Head of caudate nucleus (tissue), 42 donors: ENCODE measurements around the gene RBBP5.

Experiments
- DNase-seq, 42 donors: peaks; one replicate each; pipeline versions ENCODE4 v3.0.0 to v3.0.0-alpha.2; 2020 to 2021; ENCODE audit warnings: mixed read lengths in 7 of 42
- intact Hi-C: fragments of 100-400 bp; cut with DNase I; formaldehyde crosslinking; loops from one replicate; pipeline ENCODE4 v1.15.0; 2022

RBBP5 gene

DNA sequence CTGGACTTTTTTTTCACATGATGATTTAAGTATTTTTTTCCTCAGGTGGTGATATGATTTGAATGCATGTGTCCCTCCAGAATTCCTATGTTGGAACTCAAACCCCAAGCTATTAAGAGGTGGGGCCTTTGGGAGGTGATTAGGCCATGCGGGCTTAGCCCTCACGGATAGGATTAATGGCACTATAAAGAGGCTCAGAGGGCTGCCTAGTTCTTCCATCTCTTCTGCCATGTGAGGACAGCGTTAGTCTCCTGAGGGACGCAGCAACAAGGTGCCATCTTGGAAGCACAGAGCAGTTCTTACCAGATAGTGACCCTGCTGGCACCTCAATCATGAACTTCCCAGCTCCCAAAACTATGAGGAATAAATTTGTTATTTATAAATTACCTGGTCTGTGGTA lies 18.3 kb upstream of the RBBP5 start:
- intact Hi-C loops = no loop called here
- DNase-seq = no peak

DNA sequence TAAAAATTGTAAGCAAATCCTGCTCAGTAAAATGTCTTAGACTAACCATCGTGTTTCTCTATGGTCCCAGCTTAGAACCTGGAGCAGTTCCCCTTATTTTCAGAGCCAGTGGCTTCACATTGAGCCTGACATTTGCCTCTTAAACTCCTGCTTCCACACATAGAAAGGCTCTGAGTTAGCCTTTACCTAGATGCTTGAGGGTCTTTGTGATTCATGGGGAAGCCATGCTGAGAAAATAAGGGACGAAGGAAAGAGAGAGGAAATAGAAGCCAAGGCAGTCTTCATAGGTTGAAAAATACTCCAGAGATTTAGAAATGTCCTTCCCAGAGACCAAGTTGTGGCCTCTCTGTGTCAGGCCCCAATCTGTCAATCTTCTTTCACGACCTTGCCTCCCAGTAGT lies 16.1 kb upstream of the RBBP5 start:
- intact Hi-C loops = no loop called here

DNA sequence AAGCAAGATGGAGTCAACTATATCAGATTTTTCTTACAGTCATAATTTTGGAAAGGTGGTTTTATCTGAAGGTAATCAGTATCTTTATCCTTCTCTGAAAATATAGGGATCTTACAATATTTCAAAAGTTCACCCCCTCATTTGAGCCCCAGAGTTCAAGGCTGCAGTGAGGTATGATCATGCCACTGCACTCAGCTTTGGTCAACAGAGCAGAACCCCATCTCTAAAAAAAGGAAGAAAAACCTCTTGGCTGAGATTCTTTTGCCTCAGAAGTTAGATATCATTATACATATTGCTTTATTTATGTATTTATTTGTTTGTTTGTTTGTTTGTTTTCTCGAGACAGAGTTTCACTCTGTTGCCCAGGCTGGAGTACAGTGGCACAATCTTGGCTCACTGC lies 11.5 kb upstream of the RBBP5 start:
- no peak for DNase-seq
- intact Hi-C loops = no loop called here

More for the DNA sequence above, 16.1 kb upstream of the RBBP5 start:
- no peak for DNase-seq

DNA sequence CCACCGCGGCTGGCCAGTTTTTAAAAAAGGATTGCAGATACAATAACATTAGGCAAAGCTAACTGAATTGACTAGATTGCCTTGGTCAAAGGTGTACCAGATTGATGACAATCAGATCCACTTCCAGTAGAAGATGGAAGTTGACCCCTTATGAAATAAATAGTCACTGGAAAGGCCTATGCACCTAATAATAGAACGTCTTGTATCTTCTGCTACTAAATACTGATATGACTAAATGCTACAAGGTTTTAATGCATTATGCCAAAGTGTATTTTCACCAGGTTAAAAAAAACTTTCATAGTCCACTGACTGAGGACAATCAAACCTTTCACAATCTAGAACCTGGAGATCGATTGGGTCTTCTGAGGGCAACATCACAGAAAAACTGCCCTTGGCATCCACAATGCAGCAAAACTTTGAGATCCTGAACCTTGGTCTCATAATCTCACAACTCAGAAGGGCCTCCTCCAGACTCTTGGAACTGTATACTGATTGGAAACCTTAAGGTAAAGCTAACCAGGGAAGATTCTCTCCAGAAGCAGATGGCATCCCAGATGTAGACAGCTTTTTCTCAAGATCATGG lies 7.8 kb upstream of the RBBP5 start:
- no peak for DNase-seq
- intact Hi-C loops = no loop called here

DNA sequence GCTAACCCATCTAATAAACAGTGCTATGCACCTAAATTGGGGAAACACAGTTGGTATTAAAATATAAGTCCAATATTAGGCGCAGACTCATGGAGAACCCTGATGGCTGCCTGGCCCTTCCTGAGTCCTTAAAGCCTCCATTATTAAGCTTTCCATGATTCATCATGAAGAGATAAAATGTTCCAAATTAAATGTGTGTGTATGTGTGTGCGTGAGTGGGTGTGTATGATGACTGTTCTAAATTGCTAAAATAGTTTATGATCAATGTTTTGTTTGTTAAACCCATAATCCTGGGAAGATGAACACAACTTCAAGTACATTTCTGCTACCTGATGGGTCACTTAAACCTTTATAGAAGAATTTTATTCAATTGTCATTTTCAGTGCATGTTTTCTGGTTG lies 6.3 kb upstream of the RBBP5 start:
- no peak for DNase-seq
- intact Hi-C loops = no loop called here

DNA sequence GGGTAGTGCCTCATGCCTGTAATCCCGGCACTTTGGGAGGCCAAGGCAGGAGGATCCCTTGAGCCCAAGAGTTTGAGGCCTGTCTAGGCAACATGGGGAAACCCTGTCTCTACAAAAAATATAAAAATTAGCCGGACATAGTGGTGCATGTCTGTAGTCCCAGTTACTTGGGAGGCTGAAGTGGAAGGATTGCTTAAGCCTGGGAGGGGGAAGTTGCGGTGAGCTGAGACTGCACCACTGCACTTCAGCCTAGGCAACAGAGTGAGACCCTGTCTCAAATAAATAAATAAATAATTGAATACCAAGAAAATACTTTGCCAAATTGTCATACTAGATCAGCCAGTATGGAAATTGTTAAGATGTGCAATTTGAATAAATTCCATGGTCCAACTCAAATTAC lies 5.9 kb upstream of the RBBP5 start:
- intact Hi-C loops = no loop called here

DNA sequence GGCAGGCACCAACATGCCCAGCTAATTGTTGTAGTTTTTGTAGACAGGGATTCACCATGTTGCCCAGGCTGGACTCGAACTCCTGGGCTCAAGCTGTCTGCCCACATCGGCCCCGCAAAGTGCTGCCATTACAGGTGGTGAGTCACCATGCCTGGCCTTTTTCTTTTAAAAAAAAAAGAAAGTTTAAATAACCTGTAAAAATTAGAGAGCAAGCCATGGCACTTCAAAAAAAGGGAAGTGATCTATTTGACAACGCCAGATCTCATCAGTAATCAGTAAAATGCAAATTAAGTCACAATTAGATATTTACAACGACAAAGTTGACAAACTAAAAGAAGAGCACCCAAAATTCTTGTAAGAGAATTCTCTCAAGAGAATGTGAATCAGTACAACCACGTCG lies 2.9 kb upstream of the RBBP5 start:
- no peak for DNase-seq
- intact Hi-C loops = loop anchor here (5.0 kb wide), 2 partner anchors 88 to 137 kb away; partner anchors contain the start of gene DSTYK

More for the DNA sequence above, 5.9 kb upstream of the RBBP5 start:
- DNase-seq = no peak

DNA sequence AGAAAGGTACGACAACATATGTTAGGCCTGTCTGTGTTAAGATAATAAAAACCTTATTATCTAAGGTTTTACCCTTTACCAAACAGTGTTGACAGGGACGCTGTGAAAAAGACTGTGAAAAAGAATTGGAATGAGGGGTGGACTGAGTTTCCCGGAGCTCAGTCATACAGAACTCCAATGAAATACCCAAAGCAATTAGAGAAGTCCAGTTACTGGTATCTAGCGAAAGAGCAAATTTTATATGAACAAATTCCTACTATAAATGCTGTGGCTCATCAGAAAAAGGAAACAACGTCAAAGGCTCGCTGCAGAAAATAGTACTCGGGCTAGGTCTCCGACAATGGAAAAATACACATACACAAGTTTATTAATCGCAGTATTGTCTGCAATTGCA lies 708 bp upstream of the RBBP5 start:
- intact Hi-C loops = loop anchor here (5.0 kb wide), 2 partner anchors 90 to 135 kb away; partner anchors contain the start of gene DSTYK
- DNase-seq = no peak

DNA sequence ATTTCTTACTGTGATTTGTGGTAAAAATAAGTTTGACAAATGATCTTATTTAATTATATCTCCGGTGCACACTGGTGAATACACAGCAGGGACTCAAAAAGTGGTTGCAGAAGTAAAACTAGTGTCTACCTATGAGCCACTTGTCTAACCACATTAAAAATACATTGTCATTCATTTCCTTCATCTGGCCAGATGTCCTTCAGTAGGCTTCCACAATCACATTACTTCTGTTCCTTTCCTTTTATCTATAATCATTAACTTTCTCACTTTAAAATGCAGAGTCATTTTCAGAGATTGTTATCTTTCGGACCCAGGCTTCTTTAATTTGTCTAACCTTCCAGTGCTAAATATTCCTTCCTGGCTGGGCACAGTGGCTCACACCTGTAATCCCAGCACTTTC lies 3.0 kb downstream of the RBBP5 start:
- intact Hi-C loops = no loop called here
- no peak for DNase-seq

DNA sequence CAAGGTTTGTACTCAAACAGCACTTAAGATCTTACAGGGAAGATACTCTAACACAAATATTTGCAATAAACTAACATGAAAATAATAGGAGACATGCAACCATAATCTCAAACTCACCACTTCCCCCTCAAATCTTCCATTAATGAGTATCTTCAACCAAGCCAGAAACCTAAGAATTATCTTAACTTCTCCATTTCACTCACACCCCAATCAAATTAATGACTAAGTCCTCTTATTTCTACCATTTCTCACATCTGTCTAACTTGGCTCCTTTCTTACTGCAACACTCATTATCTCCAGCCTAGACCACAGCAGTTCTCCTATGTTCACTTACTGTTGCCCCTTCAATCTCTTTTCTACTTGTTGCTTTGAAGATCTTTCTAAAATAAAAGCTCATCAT lies 10.4 kb downstream of the RBBP5 start:
- intact Hi-C loops = no loop called here
- no peak for DNase-seq

DNA sequence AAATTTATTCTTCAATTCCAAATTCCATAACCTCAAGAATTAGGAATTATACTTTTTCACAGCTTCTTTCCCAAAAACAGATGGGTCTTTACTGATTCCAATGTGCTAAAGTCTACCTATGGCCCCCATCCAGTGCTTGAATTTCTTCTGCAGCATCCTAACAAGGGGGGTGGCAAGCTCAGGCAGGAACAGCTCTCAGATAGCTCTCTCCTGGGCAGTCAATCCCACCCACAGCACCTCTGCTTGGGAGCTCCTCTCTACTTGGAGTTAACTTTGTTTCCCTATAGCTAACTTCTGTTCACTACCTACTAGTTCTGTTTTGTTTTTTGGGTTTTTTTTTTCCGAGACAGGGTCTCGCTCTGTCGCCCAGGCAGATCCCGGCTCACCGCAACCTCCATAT lies 12.1 kb downstream of the RBBP5 start:
- intact Hi-C loops = no loop called here
- peak in 1 of 42 donors; percentile 12 for DNase-seq

DNA sequence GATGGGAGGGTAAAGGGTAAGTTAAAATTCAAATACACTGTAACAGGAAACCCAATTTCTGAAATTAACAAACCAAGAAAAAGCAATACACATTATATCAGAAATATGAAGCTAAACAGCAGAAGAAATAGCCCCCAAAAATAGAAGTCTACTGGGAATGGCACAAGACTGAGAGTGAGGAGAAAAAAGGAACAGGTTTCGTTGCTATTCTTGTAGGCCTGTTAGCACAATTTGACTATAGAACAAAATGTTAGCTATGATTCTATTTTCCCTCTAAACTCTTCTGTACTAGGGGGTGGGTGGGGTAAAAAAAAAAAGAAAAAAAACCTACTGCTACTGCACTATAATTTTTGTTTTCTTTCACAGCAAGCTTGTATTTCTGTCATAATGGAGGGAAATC lies 12.5 kb downstream of the RBBP5 start:
- intact Hi-C loops = no loop called here

DNA sequence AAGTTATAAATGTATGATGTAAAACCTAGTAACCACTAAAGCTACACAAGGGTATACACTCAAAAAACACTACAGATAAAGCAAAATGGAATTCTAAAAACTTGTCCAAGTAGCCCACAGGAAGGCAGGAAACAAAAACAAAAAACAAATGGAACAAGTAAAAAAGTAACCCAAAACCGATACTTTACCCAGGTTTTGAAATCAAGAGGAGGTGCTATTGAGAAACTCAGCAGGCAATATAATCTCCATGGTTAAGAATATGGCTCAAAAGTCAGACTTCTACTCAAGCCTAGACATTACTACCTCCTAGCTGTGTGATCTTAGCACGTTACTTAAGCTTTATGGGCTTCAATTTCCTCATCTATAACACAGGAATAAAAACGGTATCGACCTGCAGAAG lies 13.3 kb downstream of the RBBP5 start:
- DNase-seq = no peak
- intact Hi-C loops = no loop called here

More for the DNA sequence above, 12.5 kb downstream of the RBBP5 start:
- peak in 1 of 42 donors; percentile 8 for DNase-seq

DNA sequence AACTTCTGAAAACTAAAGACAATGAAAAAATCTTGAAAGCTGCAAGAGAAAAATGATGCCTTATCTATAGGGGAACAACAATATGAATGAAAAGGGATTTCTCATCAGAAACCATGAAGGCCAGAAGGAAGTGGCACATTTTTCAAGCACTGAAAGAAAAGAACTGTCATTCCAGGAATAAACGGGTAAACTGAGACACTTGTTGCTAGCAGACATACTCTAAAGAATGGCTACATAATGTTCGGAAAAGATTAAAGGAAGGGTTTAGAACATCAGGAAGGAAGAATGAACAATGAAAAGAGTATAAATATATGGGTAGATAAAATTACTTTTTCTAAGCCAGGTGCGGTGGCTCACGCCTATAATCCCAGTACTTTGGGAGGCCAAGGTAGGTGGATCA lies 14.5 kb downstream of the RBBP5 start:
- intact Hi-C loops = no loop called here
- DNase-seq = no peak

DNA sequence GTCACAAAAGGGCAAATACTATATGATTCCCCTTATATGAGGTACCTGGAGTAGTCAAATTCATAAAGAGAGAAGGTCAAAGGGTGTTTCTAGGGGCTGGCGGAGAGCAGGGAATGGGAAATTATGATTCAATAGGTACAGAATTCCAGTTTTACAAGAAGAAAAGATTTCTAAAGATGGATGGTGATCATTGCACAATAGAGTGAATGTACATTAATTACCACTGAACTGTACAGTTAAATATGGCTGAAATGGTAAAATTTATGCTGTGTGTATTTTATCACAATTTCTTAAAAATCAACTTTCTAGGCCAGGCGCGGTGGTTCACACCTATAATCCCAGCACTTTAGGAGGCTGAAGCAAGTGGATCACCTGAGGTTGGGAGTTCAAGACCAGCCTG lies 19.4 kb downstream of the RBBP5 start:
- no peak for DNase-seq
- intact Hi-C loops = no loop called here

DNA sequence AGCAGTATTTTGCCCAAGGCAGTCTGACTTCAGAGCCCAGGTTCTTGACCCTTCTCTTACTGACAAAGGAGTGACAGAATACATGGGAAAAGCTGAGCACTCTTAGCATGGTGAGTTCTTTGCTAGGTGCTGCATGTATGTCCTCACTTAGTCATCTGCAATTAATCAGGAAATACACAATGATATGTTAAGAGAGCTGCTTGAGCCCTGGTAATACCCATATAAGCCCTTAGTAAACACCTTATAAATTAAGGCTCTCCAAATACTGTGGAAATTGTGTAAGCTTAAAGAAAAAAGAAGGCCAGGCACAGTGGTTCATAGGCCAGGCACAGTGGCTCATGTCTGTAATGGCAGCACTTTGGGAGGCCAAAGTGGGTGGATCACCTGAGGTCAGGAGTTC lies 23.5 kb downstream of the RBBP5 start:
- DNase-seq = no peak
- intact Hi-C loops = no loop called here

DNA sequence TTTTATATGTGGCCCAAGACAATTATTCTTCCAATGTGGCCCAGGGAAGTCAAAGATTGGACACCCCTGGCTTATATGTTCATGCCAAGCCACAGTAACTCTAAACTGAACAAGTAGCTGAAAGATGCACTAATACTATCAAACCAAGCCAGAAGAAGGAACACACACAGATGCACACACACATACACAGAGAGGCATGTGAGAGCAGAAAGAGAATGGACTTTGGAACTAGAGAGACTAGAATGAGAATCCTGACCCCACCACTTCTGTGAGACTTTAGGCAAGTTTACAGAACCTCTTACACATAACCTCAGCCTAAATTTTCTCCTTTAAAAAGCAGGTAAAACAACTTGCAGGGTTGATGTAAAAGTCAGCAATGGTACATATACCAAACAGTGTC lies 26.4 kb downstream of the RBBP5 start:
- intact Hi-C loops = no loop called here
- DNase-seq = no peak

DNA sequence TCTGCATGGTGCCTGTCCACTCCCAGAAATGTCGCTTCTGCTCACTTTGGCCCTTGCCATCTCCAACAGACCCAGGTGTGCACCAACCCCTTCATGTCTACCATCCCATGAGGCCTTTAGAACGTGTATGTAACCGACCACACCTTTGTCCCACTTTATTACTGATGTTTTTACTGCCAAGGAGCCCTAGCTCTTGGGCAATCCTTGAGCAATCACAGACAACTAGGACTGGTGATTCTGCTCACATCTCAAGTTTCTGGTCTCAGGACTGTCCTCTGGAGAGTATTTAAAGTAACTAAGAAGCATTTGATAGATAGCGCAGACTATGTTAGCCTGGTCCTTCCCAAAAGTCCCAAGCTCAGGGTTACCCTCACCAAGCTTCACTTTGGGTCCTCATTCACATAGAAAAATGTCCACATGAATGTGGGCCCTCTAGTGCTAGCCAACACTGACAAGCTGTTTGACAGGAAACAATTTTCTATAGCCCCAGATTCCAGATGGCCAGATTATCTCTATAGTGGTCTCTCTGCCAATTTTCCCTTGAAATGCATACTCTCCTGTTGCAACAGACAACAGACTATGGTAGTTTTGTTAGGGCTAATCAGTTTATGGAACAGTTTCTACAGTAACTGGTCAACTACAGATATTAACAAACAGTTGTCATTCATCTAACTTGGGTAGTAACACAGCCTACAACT lies 30.6 kb downstream of the RBBP5 start:
- DNase-seq = no peak
- intact Hi-C loops = no loop called here

DNA sequence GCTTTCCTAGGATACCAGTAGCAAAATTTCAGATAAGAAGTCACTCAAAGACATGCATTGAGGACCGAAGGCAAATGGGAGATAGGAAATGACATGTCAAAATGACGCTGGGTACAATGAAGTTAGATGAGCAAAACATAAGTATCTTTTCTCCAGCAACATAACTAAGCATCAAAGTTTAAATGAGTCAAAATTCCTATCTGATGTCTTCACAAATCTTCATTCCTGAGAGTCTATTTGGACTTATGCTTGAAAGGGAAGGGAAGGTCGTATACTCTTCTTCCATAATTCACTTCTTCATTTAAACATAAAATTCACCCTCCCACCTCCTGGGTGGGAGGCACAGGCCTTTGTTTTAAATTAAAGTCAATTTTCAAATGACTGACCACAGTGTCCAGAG lies 33.4 kb downstream of the RBBP5 start:
- intact Hi-C loops = no loop called here
- DNase-seq = no peak

DNA sequence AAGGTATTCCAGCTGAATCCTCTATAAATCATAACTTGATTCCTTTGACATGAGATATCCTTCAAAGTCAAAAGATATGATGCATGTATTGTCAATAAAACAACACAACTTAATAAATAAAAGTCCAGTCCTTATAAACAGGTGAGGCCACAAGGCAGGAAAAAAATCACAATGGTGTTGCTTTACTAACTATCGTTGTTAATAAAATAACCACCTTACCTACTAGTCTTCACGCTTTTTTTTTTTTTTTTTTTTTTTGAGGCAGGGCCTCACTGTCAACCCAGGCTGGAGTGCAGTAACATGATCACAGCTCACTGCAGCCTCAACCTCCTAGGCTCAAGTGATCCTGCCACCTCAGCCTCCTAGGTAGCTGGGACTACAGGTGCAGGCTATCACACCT lies 37.4 kb downstream of the RBBP5 start, which contains the start of gene TMEM81:
TMEM81 (minus strand) TSS at position 101 of the 400 bp plus-strand sequence. CDS start 140 bp downstream, outside the sequence.
- intact Hi-C loops = no loop called here
- no peak for DNase-seq

DNA sequence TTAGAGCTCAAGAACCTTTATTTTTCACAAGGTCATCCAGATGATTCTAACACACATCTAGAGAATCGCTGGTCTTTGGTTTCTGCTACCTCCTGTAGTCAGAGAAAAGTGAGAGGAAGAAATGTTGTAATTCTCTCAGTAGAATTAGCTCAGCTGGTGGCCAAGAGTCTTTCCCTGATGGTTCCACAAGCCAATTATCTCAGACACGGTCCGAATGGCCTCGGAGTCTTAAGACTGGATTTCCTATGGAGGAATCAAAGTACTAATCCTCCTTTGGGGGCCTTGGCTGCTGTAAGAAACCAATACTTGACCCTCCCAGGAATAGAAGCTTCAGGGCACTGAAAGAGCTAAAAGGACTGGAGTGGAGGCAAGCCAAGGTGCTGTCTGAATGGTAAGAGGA lies 39.3 kb downstream of the RBBP5 start:
- no peak for DNase-seq

More for the DNA sequence above, 39.3 kb downstream of the RBBP5 start:
- intact Hi-C loops = no loop called here
